Lower leg skin (tissue), 3 donors: ENCODE data around the gene JARID2.

ENCODE experiments used
- POLR2A ChIP-seq, 2 donors: fragments of 450-650 bp; IDR thresholded peaks; one replicate each; pipeline ENCODE4 v1.6.1; 2016 to 2017; ENCODE audit warnings: antibody characterized with exemption in 2 of 2, mild to moderate bottlenecking in 1 of 2, moderate library complexity in 1 of 2
- TF ChIP-seq, protein P1 (sequence below), 3 donors: fragments of 450-650 bp; IDR thresholded peaks; one replicate each; pipeline ENCODE4 v1.5.1; 2016; ENCODE audit warnings: antibody characterized with exemption in 3 of 3, mild to moderate bottlenecking in 3 of 3, moderate library complexity in 2 of 3

DNA sequence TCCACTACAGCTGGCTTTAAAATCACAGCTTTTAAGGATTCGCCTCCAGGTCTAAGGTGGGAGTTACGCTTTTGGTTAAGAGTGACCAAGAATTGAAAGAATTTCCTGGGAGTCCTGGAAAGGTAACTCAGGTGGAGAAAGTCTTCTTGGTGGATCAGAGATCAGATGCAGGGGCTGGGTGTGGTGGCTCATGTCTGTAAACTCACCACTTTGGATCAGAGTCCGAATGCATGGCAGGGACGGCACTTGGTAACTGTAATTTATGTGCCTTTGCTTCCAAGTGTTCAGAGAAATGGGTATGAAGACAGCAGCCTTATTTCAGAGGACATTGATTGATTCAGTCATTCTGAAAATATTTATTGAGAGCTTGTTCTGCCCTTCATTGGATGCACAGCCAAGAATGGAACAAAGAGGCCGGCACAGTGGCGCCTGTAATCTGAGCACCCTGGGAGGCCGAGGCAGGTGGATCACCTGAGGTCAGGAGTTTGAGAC, 18.0 kb upstream of the JARID2 start:
- TF ChIP-seq, protein P1, sequence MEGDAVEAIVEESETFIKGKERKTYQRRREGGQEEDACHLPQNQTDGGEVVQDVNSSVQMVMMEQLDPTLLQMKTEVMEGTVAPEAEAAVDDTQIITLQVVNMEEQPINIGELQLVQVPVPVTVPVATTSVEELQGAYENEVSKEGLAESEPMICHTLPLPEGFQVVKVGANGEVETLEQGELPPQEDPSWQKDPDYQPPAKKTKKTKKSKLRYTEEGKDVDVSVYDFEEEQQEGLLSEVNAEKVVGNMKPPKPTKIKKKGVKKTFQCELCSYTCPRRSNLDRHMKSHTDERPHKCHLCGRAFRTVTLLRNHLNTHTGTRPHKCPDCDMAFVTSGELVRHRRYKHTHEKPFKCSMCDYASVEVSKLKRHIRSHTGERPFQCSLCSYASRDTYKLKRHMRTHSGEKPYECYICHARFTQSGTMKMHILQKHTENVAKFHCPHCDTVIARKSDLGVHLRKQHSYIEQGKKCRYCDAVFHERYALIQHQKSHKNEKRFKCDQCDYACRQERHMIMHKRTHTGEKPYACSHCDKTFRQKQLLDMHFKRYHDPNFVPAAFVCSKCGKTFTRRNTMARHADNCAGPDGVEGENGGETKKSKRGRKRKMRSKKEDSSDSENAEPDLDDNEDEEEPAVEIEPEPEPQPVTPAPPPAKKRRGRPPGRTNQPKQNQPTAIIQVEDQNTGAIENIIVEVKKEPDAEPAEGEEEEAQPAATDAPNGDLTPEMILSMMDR (IDR thresholded peaks at IDR 0.05) = no peak
- no peak for TF ChIP-seq POLR2A (IDR thresholded peaks at IDR 0.05)
